Esophagus squamous epithelium (tissue), 5 donors: ENCODE measurements around the gene STAT5B. TPM values are rescaled to one million over a fixed set of nuclear protein-coding genes. Genes with fewer than 3 reads are reported as not detected.
"Not testable (repeated sequence)": the region's sequence is repeated elsewhere in the genome, so short reads cannot be mapped to it uniquely, and the experiment has no call there.

Experiments
- DNase-seq: peaks from one replicate; lab custom pipeline; 2025; lab: John Stamatoyannopoulos, UW
- H3K27ac ChIP-seq, 4 donors: fragments of 200-600 bp; sonication (generic); one replicate each; pipeline ENCODE4 v1.5.1; 2016 to 2019; ENCODE audit warnings: mild to moderate bottlenecking in 1 of 4
- H3K27me3 ChIP-seq, 4 donors: fragments of 200-600 bp; sonication (generic); 1 replicate in 3 of 4; 2 replicates in 1 of 4; pipeline versions ENCODE4 v1.5.1 to v1.6.0; 2017 to 2021; ENCODE audit warnings: antibody characterized with exemption in 1 of 4
- H3K36me3 ChIP-seq, 3 donors: fragments of 200-600 bp; sonication (generic); one replicate each; pipeline ENCODE4 v1.5.1; 2016 to 2019
- H3K4me1 ChIP-seq, 3 donors: fragments of 200-600 bp; sonication (generic); one replicate each; pipeline ENCODE4 v1.5.1; 2017 to 2019
- H3K4me3 ChIP-seq, 4 donors: fragments of 200-600 bp; sonication (generic); 1 replicate in 3 of 4; 2 replicates in 1 of 4; pipeline ENCODE4 v1.5.1; 2016 to 2019; ENCODE audit warnings: mild to moderate bottlenecking in 2 of 4, moderate library complexity in 1 of 4
- H3K9me3 ChIP-seq, 3 donors: fragments of 200-600 bp; sonication (generic); one replicate each; pipeline ENCODE4 v1.5.1; 2016 to 2019
- CTCF ChIP-seq, 6 experiments: fragments of 450-650 bp in 4 of 6; fragments of 200-600 bp in 2 of 6; sonication (generic) in 2 of 6; IDR thresholded peaks; one replicate each; pipeline ENCODE4 v1.5.1; 2016 to 2019; ENCODE audit warnings: antibody characterized with exemption in 6 of 6, mild to moderate bottlenecking in 4 of 6, moderate library complexity in 4 of 6
- POLR2A ChIP-seq, 4 donors: fragments of 450-650 bp; IDR thresholded peaks; one replicate each; pipeline ENCODE4 v1.6.1; 2017; ENCODE audit warnings: antibody characterized with exemption in 4 of 4, mild to moderate bottlenecking in 4 of 4, moderate library complexity in 3 of 4
- WGBS, 2 donors: methylation state at CpG; one replicate each; pipeline ENCODE4 v1.1.5; 2018; 5-methylcytosine and 5-hydroxymethylcytosine counted together
- intact Hi-C: fragments of 100-400 bp; cut with DNase I; formaldehyde crosslinking; loops from one replicate; pipeline ENCODE4 v1.15.0; 2022
- total RNA-seq, 4 donors: library from RNA; depleted of rRNA; stranded (reverse); fragments of >200 nt; gene quantifications; one replicate each; pipeline ENCODE4 v1.1.0, GENCODE V29; 2016
- donor health status: DM: yes; HTN: yes; CAD: no.

STAT5B gene
- total RNA-seq, 4 donors from 2014 or later, result 17.9 to 57.6 (median 19.5) TPM

GRCh38 chr17:42221886-42222745, 54.1 kb downstream of the STAT5B start:
- Histone ChIP-seq H3K36me3 (peaks cover 0 to 87% (median 16%) of the 10 kb centered on the region in 3 donors), H3K4me1 (peaks cover 0 to 1% (median 0%) of the 10 kb centered on the region in 3 donors), H3K27ac (no peak overlapping the region), H3K27me3 (no peaks in the 10 kb centered on the region), H3K9me3 (no peaks in the 10 kb centered on the region), H3K4me3 (no peak overlapping the region)
- peak; percentile 17 for DNase-seq
- TF ChIP-seq POLR2A (IDR thresholded peaks at IDR 0.05) (no peak), CTCF (IDR thresholded peaks at IDR 0.05) (peak in 4 of 6 experiments; percentile 30 to 60 (median 43))
- intact Hi-C loops, result no loop called here
- WGBS, 2 donors, result 61 to 75% methylated on average over 2 to 3 of the region's 3 CpGs

- intact Hi-C loops, H3K4me1 ChIP-seq, H3K27ac ChIP-seq, H3K4me3 ChIP-seq, DNase-seq, H3K9me3 ChIP-seq, H3K27me3 ChIP-seq: not testable (repeated sequence)
- WGBS, 2 donors, result no CpG with 5 or more reads among the region's 17 CpGs
- H3K36me3 ChIP-seq, result peaks cover 8 to 93% (median 29%) of the 10 kb centered on the region in 3 donors
Observed at GRCh38 chr17:42219280-42219679, 56.9 kb downstream of the STAT5B start.

GRCh38 chr17:42214156-42214555, 62.0 kb downstream of the STAT5B start:
- no peak overlapping the region for H3K4me3 ChIP-seq
- 80 to 89% methylated on average over 2 of the region's 2 CpGs for WGBS, 2 donors
- no peak for DNase-seq
- H3K27ac ChIP-seq, result no peak overlapping the region
- no peaks in the 10 kb centered on the region for H3K27me3 ChIP-seq
- H3K4me1 ChIP-seq, result peaks cover 0 to 9% (median 0%) of the 10 kb centered on the region in 3 donors
- no peaks in the 10 kb centered on the region for H3K9me3 ChIP-seq
- peaks cover 14 to 100% (median 21%) of the 10 kb centered on the region in 3 donors for H3K36me3 ChIP-seq
- TF ChIP-seq CTCF (IDR thresholded peaks at IDR 0.05), result no peak
- TF ChIP-seq POLR2A (IDR thresholded peaks at IDR 0.05), result no peak
- intact Hi-C loops, result no loop called here

- WGBS, 2 donors, result 64 to 85% methylated on average over 7 of the region's 7 CpGs
- peaks cover 14 to 100% (median 21%) of the 10 kb centered on the region in 3 donors for H3K36me3 ChIP-seq
- TF ChIP-seq CTCF (IDR thresholded peaks at IDR 0.05) (no peak), POLR2A (IDR thresholded peaks at IDR 0.05) (no peak)
- H3K9me3 ChIP-seq, result no peaks in the 10 kb centered on the region
- DNase-seq, result no peak
- H3K27ac ChIP-seq, result peak overlapping the region in 2 of 4 donors; percentile 28 to 40
- H3K27me3 ChIP-seq, result no peaks in the 10 kb centered on the region
- peaks cover 0 to 9% (median 0%) of the 10 kb centered on the region in 3 donors for H3K4me1 ChIP-seq
- intact Hi-C loops, result no loop called here
- no peak overlapping the region for H3K4me3 ChIP-seq
Observed at GRCh38 chr17:42212382-42212781, 63.8 kb downstream of the STAT5B start.

GRCh38 chr17:42211921-42212341, 64.3 kb downstream of the STAT5B start:
- DNase-seq, H3K4me1 ChIP-seq, H3K27me3 ChIP-seq, H3K4me3 ChIP-seq, H3K9me3 ChIP-seq, intact Hi-C loops: not testable (repeated sequence)
- 27 to 43% methylated on average over 2 to 3 of the region's 9 CpGs for WGBS, 2 donors
- Histone ChIP-seq H3K27ac (peak overlapping the region in 3 of 4 donors; percentile 40 to 56 (median 49)), H3K36me3 (peaks cover 13 to 100% (median 20%) of the 10 kb centered on the region in 3 donors)

- Histone ChIP-seq H3K4me3 (no peak overlapping the region), H3K36me3 (peaks cover 6 to 100% (median 8%) of the 10 kb centered on the region in 3 donors), H3K9me3 (no peaks in the 10 kb centered on the region), H3K4me1 (peaks cover 0 to 9% (median 0%) of the 10 kb centered on the region in 3 donors), H3K27ac (no peak overlapping the region), H3K27me3 (no peaks in the 10 kb centered on the region)
- intact Hi-C loops, result no loop called here
- DNase-seq, result no peak
- WGBS, 2 donors, result 89 to 92% methylated on average over 6 of the region's 6 CpGs
- no peak for TF ChIP-seq CTCF (IDR thresholded peaks at IDR 0.05)
- no peak for TF ChIP-seq POLR2A (IDR thresholded peaks at IDR 0.05)
Observed at GRCh38 chr17:42210046-42210445, 66.1 kb downstream of the STAT5B start.

GRCh38 chr17:42206153-42206612, 70.0 kb downstream of the STAT5B start:
- peaks cover 6 to 100% (median 24%) of the 10 kb centered on the region in 3 donors for H3K36me3 ChIP-seq
- H3K4me3 ChIP-seq, H3K4me1 ChIP-seq, intact Hi-C loops, H3K27me3 ChIP-seq, H3K9me3 ChIP-seq, H3K27ac ChIP-seq, DNase-seq: not testable (repeated sequence)
- 76 to 87% methylated on average over 5 to 8 of the region's 8 CpGs for WGBS, 2 donors
